HepG2 (cell line): ENCODE measurements around the gene NOX3. TPM values are rescaled to one million over a fixed set of nuclear protein-coding genes. Genes with fewer than 3 reads are reported as not detected.

Experiments used
- ARID5B ChIP-seq: IDR thresholded peaks from 2 replicates; pipeline ENCODE4 v1.4.0; 2020; ENCODE audit warnings: mild to moderate bottlenecking, missing genetic modification reagents
- ATM ChIP-seq: fragments of 450-650 bp; IDR thresholded peaks from 2 replicates; pipeline ENCODE4 v1.7.1; 2017; ENCODE audit warnings: mild to moderate bottlenecking, borderline replicate concordance
- CBX2 ChIP-seq, 2 experiments: fragments of 200-600 bp in 1 of 2; sonication (generic); formaldehyde crosslinking in 1 of 2; IDR thresholded peaks; 2 replicates each; pipeline versions ENCODE4 v1.7.0 to v1.8.1; 2018 to 2022; ENCODE audit warnings: low read depth in 2 of 2, low read length in 1 of 2, mild to moderate bottlenecking in 1 of 2, missing genetic modification reagents in 1 of 2
- EHMT2 ChIP-seq: fragments of 200-600 bp; sonication (generic); IDR thresholded peaks from 2 replicates; pipeline ENCODE4 v1.7.0; 2017; ENCODE audit warnings: antibody characterized with exemption, low read depth, low read length, borderline replicate concordance
- JUND ChIP-seq: sonication (generic); formaldehyde crosslinking; IDR thresholded peaks from 2 replicates; pipeline ENCODE4 v1.8.0; 2022; ENCODE audit warnings: mild to moderate bottlenecking, missing genetic modification reagents
- KLF9 ChIP-seq: IDR thresholded peaks from 2 replicates; pipeline ENCODE4 v1.6.1; 2016; ENCODE audit warnings: low read depth
- MAZ ChIP-seq, 2 experiments: sonication (generic) in 1 of 2; formaldehyde crosslinking in 1 of 2; IDR thresholded peaks; 2 replicates each; pipeline versions ENCODE4 v1.5.0 to v1.6.1; 2012 to 2020; ENCODE audit warnings: low read depth in 2 of 2, mild to moderate bottlenecking in 2 of 2, borderline replicate concordance in 1 of 2, improper control_type of control experiment in 1 of 2, low read length in 1 of 2, missing genetic modification reagents in 1 of 2, moderate library complexity in 1 of 2
- PHF5A ChIP-seq: IDR thresholded peaks from one replicate; pipeline ENCODE4 v1.6.1; 2018; ENCODE audit warnings: low read depth, missing genetic modification reagents; ENCODE audit not compliant: unreplicated experiment
- PRDM15 ChIP-seq: sonication (generic); formaldehyde crosslinking; IDR thresholded peaks from 2 replicates; pipeline ENCODE4 v1.4.0; 2020; ENCODE audit warnings: missing genetic modification reagents
- SRF ChIP-seq: IDR thresholded peaks from 2 replicates; pipeline ENCODE4 v1.6.1; 2011; ENCODE audit warnings: mild to moderate bottlenecking, low read depth, low read length, moderate library complexity
- TOPORS ChIP-seq: sonication (generic); formaldehyde crosslinking; IDR thresholded peaks from 2 replicates; pipeline ENCODE4 v1.8.0; 2023; ENCODE audit warnings: mild to moderate bottlenecking, missing genetic modification reagents
- YEATS4 ChIP-seq: sonication (generic); formaldehyde crosslinking; IDR thresholded peaks from 2 replicates; pipeline ENCODE4 v1.4.0; 2020; ENCODE audit warnings: missing genetic modification reagents, borderline replicate concordance
- ZNF576 ChIP-seq: sonication (generic); formaldehyde crosslinking; IDR thresholded peaks from 2 replicates; pipeline ENCODE4 v1.4.0; 2020; ENCODE audit warnings: mild to moderate bottlenecking, missing genetic modification reagents
- polyA plus RNA-seq, 8 experiments: library from polyadenylated mRNA; depleted of rRNA in 3 of 8; stranded (reverse) in 7 of 8; unstranded in 1 of 8; fragments of >200 nt; fragmentation: Illumina TruSeq in 4 of 8; extraction: Trizol in 4 of 8; gene quantifications; 2 replicates each; pipeline versions ENCODE4 v1.2.1 to v1.2.3, GENCODE V29; 2011 to 2016; ENCODE audit warnings: low read depth in 4 of 8, missing spikeins in 1 of 8, mixed read lengths in 1 of 8; ENCODE audit not compliant: insufficient read depth in 1 of 8
- total RNA-seq, 5 experiments: library from RNA; depleted of rRNA; stranded (reverse); fragments of >200 nt; fragmentation: Illumina TruSeq; extraction: Trizol; gene quantifications; 2 replicates each; pipeline ENCODE4 v1.2.3, GENCODE V29; 2016; ENCODE audit warnings: low read depth in 1 of 5
- TF ChIP-seq, protein P1 (sequence below): IDR thresholded peaks from 2 replicates; pipeline ENCODE4 v1.6.1; 2012; ENCODE audit warnings: low read length, improper control_type of control experiment
- TF ChIP-seq, protein P2 (sequence below): sonication (generic); formaldehyde crosslinking; IDR thresholded peaks from 2 replicates; pipeline ENCODE4 v1.8.0; 2022; ENCODE audit warnings: mild to moderate bottlenecking, missing genetic modification reagents, moderate library complexity
- TF ChIP-seq, protein P3 (sequence below): sonication (generic); formaldehyde crosslinking; IDR thresholded peaks from 2 replicates; pipeline ENCODE4 v1.8.1; 2023; ENCODE audit warnings: missing genetic modification reagents, mild to moderate bottlenecking, borderline replicate concordance

NOX3 gene
- total and polyA plus RNA-seq, 2 of the 13 experiments (the other 11 are each of a cell fraction or from before 2014, with no cell fraction given), result 0.09 to 0.18 TPM

- TF ChIP-seq CBX2 (IDR thresholded peaks at IDR 0.05; ENCODE audit: low read depth, low read length), result no peak
- TF ChIP-seq CBX2 (CRISPR knock-in tag; IDR thresholded peaks at IDR 0.05; ENCODE audit: low read depth), result no peak
- TF ChIP-seq MAZ (IDR thresholded peaks at IDR 0.05; ENCODE audit: borderline replicate concordance, low read depth, low read length), result no peak
- TF ChIP-seq MAZ (CRISPR knock-in tag; IDR thresholded peaks at IDR 0.05; ENCODE audit: low read depth), result no peak
- TF ChIP-seq, protein P1, sequence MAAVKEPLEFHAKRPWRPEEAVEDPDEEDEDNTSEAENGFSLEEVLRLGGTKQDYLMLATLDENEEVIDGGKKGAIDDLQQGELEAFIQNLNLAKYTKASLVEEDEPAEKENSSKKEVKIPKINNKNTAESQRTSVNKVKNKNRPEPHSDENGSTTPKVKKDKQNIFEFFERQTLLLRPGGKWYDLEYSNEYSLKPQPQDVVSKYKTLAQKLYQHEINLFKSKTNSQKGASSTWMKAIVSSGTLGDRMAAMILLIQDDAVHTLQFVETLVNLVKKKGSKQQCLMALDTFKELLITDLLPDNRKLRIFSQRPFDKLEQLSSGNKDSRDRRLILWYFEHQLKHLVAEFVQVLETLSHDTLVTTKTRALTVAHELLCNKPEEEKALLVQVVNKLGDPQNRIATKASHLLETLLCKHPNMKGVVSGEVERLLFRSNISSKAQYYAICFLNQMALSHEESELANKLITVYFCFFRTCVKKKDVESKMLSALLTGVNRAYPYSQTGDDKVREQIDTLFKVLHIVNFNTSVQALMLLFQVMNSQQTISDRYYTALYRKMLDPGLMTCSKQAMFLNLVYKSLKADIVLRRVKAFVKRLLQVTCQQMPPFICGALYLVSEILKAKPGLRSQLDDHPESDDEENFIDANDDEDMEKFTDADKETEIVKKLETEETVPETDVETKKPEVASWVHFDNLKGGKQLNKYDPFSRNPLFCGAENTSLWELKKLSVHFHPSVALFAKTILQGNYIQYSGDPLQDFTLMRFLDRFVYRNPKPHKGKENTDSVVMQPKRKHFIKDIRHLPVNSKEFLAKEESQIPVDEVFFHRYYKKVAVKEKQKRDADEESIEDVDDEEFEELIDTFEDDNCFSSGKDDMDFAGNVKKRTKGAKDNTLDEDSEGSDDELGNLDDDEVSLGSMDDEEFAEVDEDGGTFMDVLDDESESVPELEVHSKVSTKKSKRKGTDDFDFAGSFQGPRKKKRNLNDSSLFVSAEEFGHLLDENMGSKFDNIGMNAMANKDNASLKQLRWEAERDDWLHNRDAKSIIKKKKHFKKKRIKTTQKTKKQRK, result no peak
- TF ChIP-seq EHMT2, result peak; percentile 23; the same call in 1 of the 2 replicates
- TF ChIP-seq SRF, result no peak
- peak; percentile 82 for TF ChIP-seq ARID5B (CRISPR knock-in tag)
- TF ChIP-seq, protein P2, sequence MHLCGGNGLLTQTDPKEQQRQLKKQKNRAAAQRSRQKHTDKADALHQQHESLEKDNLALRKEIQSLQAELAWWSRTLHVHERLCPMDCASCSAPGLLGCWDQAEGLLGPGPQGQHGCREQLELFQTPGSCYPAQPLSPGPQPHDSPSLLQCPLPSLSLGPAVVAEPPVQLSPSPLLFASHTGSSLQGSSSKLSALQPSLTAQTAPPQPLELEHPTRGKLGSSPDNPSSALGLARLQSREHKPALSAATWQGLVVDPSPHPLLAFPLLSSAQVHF (CRISPR knock-in tag), result no peak
- TF ChIP-seq PRDM15 (CRISPR knock-in tag), result no peak
- TF ChIP-seq PHF5A (CRISPR knock-in tag), result no peak
- no peak for TF ChIP-seq YEATS4
- no peak for TF ChIP-seq ZNF576 (CRISPR knock-in tag)
- TF ChIP-seq, protein P3, sequence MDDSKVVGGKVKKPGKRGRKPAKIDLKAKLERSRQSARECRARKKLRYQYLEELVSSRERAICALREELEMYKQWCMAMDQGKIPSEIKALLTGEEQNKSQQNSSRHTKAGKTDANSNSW (CRISPR knock-in tag), result no peak
- TF ChIP-seq TOPORS, result no peak
- no peak for TF ChIP-seq JUND (CRISPR knock-in tag)
- no peak for TF ChIP-seq ATM
- no peak for TF ChIP-seq KLF9
These were observed 52.9 kb downstream of the NOX3 start (continued) for GRCh38 chr6:155402656-155403304.
